Caco-2 (cell line): ENCODE data around the gene NKAIN2. TPM values are rescaled to one million over a fixed set of nuclear protein-coding genes. Genes with fewer than 3 reads are reported as not detected.

Source experiments
- BruUV-seq: library from RNA; stranded (reverse); fragments of 400-500 nt; replicated peaks from 2 replicates; lab custom pipeline; 2021; lab: Mats Ljungman, UMichigan
- CTCF ChIA-PET: fragments of 300-600 bp; sonication (Branson Sonifier 250); formaldehyde crosslinking; loops from one replicate; lab custom pipeline; 2022; ENCODE audit warnings: antibody characterized with exemption; lab: Charles Lee
- POLR2A ChIA-PET: fragments of 300-600 bp; sonication (Branson Sonifier 250); formaldehyde crosslinking; loops from one replicate; lab custom pipeline; 2022; ENCODE audit warnings: antibody characterized with exemption; lab: Charles Lee
- DNase-seq, 2 experiments: peaks; one replicate each; pipeline versions ENCODE4 v3.0.0 to v3.0.0-alpha.2; 2020 to 2022
- H3K27me3 ChIP-seq: replicated peaks from 2 replicates; pipeline ENCODE4 v1.6.0; 2011; ENCODE audit warnings: low read length; ENCODE audit not compliant: control insufficient read depth, insufficient read depth
- H3K36me3 ChIP-seq: 2 replicates; pipeline ENCODE4 v1.5.1; 2011; ENCODE audit warnings: low read length; ENCODE audit not compliant: control insufficient read depth, insufficient read depth
- H3K4me1 ChIP-seq: fragments of 250-450 bp; sonication (Bioruptor Pico); 2 replicates; pipeline ENCODE4 v1.5.1; 2020; ENCODE audit warnings: mild to moderate bottlenecking
- H3K4me3 ChIP-seq: 2 replicates; pipeline ENCODE4 v1.5.1; 2011; ENCODE audit warnings: low read depth, mild to moderate bottlenecking, control low read depth, low read length
- H3K9me3 ChIP-seq: fragments of 250-450 bp; sonication (Bioruptor Pico); 2 replicates; pipeline ENCODE4 v1.5.1; 2020; ENCODE audit warnings: mild to moderate bottlenecking, moderate library complexity
- H3K27ac Mint-ChIP-seq: one replicate; pipeline ENCODE4 v1.8.0; 2022; ENCODE audit warnings: mixed read lengths; ENCODE audit not compliant: unreplicated experiment
- H3K27me3 Mint-ChIP-seq: one replicate; pipeline ENCODE4 v1.8.0; 2022; ENCODE audit warnings: mixed read lengths; ENCODE audit not compliant: insufficient read depth, unreplicated experiment
- H3K36me3 Mint-ChIP-seq: one replicate; pipeline ENCODE4 v1.8.0; 2022; ENCODE audit warnings: mild to moderate bottlenecking, mixed read lengths; ENCODE audit not compliant: insufficient read depth, unreplicated experiment
- H3K4me1 Mint-ChIP-seq: one replicate; pipeline ENCODE4 v1.8.0; 2022; ENCODE audit warnings: low read depth, mixed read lengths; ENCODE audit not compliant: unreplicated experiment
- H3K4me3 Mint-ChIP-seq: one replicate; pipeline ENCODE4 v1.8.0; 2022; ENCODE audit warnings: mild to moderate bottlenecking, moderate library complexity, mixed read lengths; ENCODE audit not compliant: unreplicated experiment
- H3K9me3 Mint-ChIP-seq: one replicate; pipeline ENCODE4 v1.8.0; 2022; ENCODE audit warnings: mixed read lengths; ENCODE audit not compliant: unreplicated experiment
- intact Hi-C: fragments of 100-400 bp; cut with micrococcal nuclease; formaldehyde crosslinking; loops from one replicate; pipeline ENCODE4 v1.10.0; 2022; ENCODE audit not compliant: unreplicated experiment
- total RNA-seq: library from RNA; stranded (reverse); gene quantifications from 2 replicates; pipeline ENCODE4 v1.2.3, GENCODE V29; 2022
- TF ChIP-seq, protein P1 (sequence below), 2 experiments: fragments of 200-600 bp in 1 of 2; IDR thresholded peaks; 1 replicate in 1 of 2; 2 replicates in 1 of 2; pipeline versions ENCODE4 v1.5.1 to v1.8.0; 2011 to 2022; ENCODE audit warnings: antibody characterized with exemption in 1 of 2, control low read depth in 1 of 2, inconsistent platforms in 1 of 2, low read depth in 1 of 2, low read length in 1 of 2, mild to moderate bottlenecking in 1 of 2, moderate library complexity in 1 of 2; ENCODE audit not compliant: insufficient read depth in 1 of 2, severe bottlenecking in 1 of 2, unreplicated experiment in 1 of 2

Gene NKAIN2
- total RNA-seq, 1 experiment from 2014 or later = not detected

DNA sequence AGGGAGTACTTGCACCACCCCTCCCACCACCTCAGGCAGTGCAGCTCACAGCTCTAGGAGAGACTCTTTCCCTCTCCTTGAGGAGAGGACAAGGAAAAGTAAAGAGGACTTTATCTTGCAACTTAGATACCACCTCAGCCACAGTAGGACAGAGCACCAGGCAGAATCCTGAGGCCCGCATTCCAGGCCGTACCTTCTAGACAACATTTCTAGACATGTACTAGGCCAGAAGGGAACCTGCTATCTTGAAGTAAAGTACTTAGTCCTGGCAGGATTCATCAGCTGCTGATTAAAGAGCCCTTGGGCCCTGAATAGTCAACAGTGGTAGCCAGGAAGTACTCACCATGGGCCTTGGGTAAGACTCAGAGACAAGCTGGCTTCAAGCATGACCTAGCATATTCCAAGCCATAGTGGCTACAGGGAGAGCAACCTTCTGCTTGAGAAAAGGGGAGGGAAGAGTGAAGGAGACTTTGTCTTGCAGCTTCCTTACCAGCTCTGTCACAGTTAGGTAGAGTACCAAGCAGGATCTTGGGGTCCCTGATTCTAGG, 774.1 kb downstream of the NKAIN2 start:
- Mint-ChIP-seq H3K36me3 (no peaks in the 10 kb centered on the region), H3K4me1 (no peaks in the 10 kb centered on the region), H3K4me3 (no peak overlapping the region), H3K27ac (no peak overlapping the region), H3K27me3 (no peaks in the 10 kb centered on the region), H3K9me3 (no peaks in the 10 kb centered on the region)
- CTCF ChIA-PET = no interaction called here
- Histone ChIP-seq H3K4me1 (no peaks in the 10 kb centered on the region), H3K36me3 (no peaks in the 10 kb centered on the region), H3K4me3 (no peak overlapping the region), H3K9me3 (no peaks in the 10 kb centered on the region), H3K27me3 (no peaks in the 10 kb centered on the region)
- BruUV-seq = no TSS peak
- POLR2A ChIA-PET = no interaction called here
- intact Hi-C loops = no loop called here
- DNase-seq = no peak
- TF ChIP-seq, protein P1, sequence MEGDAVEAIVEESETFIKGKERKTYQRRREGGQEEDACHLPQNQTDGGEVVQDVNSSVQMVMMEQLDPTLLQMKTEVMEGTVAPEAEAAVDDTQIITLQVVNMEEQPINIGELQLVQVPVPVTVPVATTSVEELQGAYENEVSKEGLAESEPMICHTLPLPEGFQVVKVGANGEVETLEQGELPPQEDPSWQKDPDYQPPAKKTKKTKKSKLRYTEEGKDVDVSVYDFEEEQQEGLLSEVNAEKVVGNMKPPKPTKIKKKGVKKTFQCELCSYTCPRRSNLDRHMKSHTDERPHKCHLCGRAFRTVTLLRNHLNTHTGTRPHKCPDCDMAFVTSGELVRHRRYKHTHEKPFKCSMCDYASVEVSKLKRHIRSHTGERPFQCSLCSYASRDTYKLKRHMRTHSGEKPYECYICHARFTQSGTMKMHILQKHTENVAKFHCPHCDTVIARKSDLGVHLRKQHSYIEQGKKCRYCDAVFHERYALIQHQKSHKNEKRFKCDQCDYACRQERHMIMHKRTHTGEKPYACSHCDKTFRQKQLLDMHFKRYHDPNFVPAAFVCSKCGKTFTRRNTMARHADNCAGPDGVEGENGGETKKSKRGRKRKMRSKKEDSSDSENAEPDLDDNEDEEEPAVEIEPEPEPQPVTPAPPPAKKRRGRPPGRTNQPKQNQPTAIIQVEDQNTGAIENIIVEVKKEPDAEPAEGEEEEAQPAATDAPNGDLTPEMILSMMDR (IDR thresholded peaks at IDR 0.05; ENCODE audit: insufficient read depth in 1 of 2, low read depth in 1 of 2, low read length in 1 of 2, severe bottlenecking in 1 of 2, unreplicated experiment in 1 of 2) = no peak

DNA sequence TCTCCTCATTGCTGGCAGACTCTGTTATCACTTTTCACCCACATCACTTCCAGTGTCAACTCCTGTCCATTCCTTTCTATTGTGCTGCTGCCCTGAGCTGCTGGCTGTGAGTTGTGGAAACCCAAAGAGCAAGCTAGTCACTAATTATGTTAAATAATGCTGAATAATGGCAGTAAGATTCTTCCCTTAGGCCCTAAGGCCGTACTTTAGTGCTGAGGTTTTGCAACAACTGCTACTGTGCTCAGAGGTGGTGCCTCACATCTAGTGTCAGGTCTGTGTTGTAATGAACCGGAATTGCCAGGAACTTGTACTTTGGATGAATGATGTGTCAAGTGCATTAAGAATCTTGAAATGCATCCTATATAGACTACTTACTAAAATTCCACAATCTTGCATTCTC, 786.3 kb downstream of the NKAIN2 start:
- intact Hi-C loops = no loop called here
- Mint-ChIP-seq H3K27me3 (peaks cover 13% of the 10 kb centered on the region), H3K4me3 (no peak overlapping the region), H3K4me1 (no peaks in the 10 kb centered on the region), H3K9me3 (no peaks in the 10 kb centered on the region), H3K27ac (no peak overlapping the region), H3K36me3 (no peaks in the 10 kb centered on the region)
- DNase-seq = no peak
- POLR2A ChIA-PET = no interaction called here
- TF ChIP-seq, protein P1 (IDR thresholded peaks at IDR 0.05; ENCODE audit: insufficient read depth in 1 of 2, low read depth in 1 of 2, low read length in 1 of 2, severe bottlenecking in 1 of 2, unreplicated experiment in 1 of 2) = no peak
- no peaks in the 10 kb centered on the region for H3K27me3 ChIP-seq
- no peaks in the 10 kb centered on the region for H3K36me3 ChIP-seq
- no peak overlapping the region for H3K4me3 ChIP-seq
- no TSS peak for BruUV-seq
- no peaks in the 10 kb centered on the region for H3K9me3 ChIP-seq
- CTCF ChIA-PET = no interaction called here
- no peaks in the 10 kb centered on the region for H3K4me1 ChIP-seq

DNA sequence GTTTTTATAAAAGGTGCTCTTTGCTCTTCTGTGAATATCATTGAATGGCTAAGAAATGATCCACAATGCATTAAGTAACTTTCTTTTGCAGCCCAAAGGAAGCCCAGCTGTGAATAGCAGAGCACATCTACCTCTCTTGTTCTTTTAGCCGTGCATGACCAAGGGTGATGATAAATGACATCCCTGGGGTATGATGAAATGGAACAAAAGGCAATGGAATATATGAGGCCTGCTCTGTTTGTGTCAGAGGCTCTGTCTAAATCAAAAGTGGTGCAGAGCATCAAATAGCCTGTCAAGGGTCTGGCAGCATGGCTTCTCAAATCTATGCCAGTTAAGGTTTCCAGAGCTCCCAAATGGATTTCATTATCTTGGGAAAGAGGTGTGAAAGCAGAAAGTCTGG, 796.0 kb downstream of the NKAIN2 start:
- peaks cover 4% of the 10 kb centered on the region for H3K27me3 Mint-ChIP-seq
- no TSS peak for BruUV-seq
- no peak for DNase-seq
- H3K36me3 ChIP-seq = no peaks in the 10 kb centered on the region
- no peaks in the 10 kb centered on the region for H3K27me3 ChIP-seq
- no peak overlapping the region for H3K4me3 Mint-ChIP-seq
- POLR2A ChIA-PET = no interaction called here
- H3K9me3 Mint-ChIP-seq = no peaks in the 10 kb centered on the region
- CTCF ChIA-PET = no interaction called here
- no peaks in the 10 kb centered on the region for H3K36me3 Mint-ChIP-seq
- no peaks in the 10 kb centered on the region for H3K4me1 ChIP-seq
- no peak overlapping the region for H3K27ac Mint-ChIP-seq
- no peak overlapping the region for H3K4me3 ChIP-seq
- intact Hi-C loops = no loop called here
- no peaks in the 10 kb centered on the region for H3K4me1 Mint-ChIP-seq
- TF ChIP-seq, protein P1 (IDR thresholded peaks at IDR 0.05; ENCODE audit: insufficient read depth in 1 of 2, low read depth in 1 of 2, low read length in 1 of 2, severe bottlenecking in 1 of 2, unreplicated experiment in 1 of 2) = no peak
- no peaks in the 10 kb centered on the region for H3K9me3 ChIP-seq
